HEK293 (cell line): Measurements from ENCODE around the gene CLDN1.

Source experiments
- CTCF ChIP-seq: fragments of 450-650 bp; formaldehyde crosslinking; IDR thresholded peaks from 2 replicates; pipeline ENCODE4 v1.5.1; 2016; ENCODE audit warnings: missing biosample characterization, missing genetic modification characterization
- GLIS1 ChIP-seq: fragments of 450-650 bp; formaldehyde crosslinking; IDR thresholded peaks from 2 replicates; pipeline ENCODE4 v1.5.1; 2016; ENCODE audit warnings: missing biosample characterization, missing genetic modification characterization
- MZF1 ChIP-seq: fragments of 450-650 bp; formaldehyde crosslinking; IDR thresholded peaks from 2 replicates; pipeline ENCODE4 v1.5.1; 2017; ENCODE audit warnings: missing biosample characterization, missing genetic modification characterization, borderline replicate concordance
- PBX3 ChIP-seq: sonication (generic); formaldehyde crosslinking; IDR thresholded peaks from 2 replicates; pipeline ENCODE4 v1.8.1; 2022; ENCODE audit warnings: mild to moderate bottlenecking, moderate library complexity, missing genetic modification reagents
- PRDM4 ChIP-seq: fragments of 450-650 bp; formaldehyde crosslinking; IDR thresholded peaks from 2 replicates; pipeline ENCODE4 v1.5.1; 2017; ENCODE audit warnings: missing biosample characterization, missing genetic modification characterization
- PRDM6 ChIP-seq: fragments of 450-650 bp; formaldehyde crosslinking; IDR thresholded peaks from 2 replicates; pipeline ENCODE4 v1.5.1; 2017; ENCODE audit warnings: missing biosample characterization, missing genetic modification characterization
- REST ChIP-seq: fragments of 450-650 bp; formaldehyde crosslinking; IDR thresholded peaks from 2 replicates; pipeline ENCODE4 v1.5.1; 2016; ENCODE audit warnings: missing biosample characterization, missing genetic modification characterization
- YY1 ChIP-seq: fragments of 450-650 bp; formaldehyde crosslinking; IDR thresholded peaks from 2 replicates; pipeline ENCODE4 v1.5.1; 2018; ENCODE audit warnings: missing biosample characterization, missing genetic modification characterization
- ZBTB48 ChIP-seq: fragments of 450-650 bp; formaldehyde crosslinking; IDR thresholded peaks from 2 replicates; pipeline ENCODE4 v1.5.1; 2016; ENCODE audit warnings: missing biosample characterization, missing genetic modification characterization
- ZFP69B ChIP-seq: fragments of 450-650 bp; formaldehyde crosslinking; IDR thresholded peaks from 2 replicates; pipeline ENCODE4 v1.5.1; 2016; ENCODE audit warnings: missing biosample characterization, missing genetic modification characterization
- ZNF341 ChIP-seq: fragments of 450-650 bp; formaldehyde crosslinking; IDR thresholded peaks from 2 replicates; pipeline ENCODE4; 2016; ENCODE audit warnings: low read depth, missing biosample characterization, missing genetic modification characterization
- ZNF544 ChIP-seq: fragments of 450-650 bp; formaldehyde crosslinking; IDR thresholded peaks from 2 replicates; pipeline ENCODE4 v1.5.0; 2017; ENCODE audit warnings: missing biosample characterization, missing genetic modification characterization
- ZNF704 ChIP-seq: fragments of 450-650 bp; formaldehyde crosslinking; IDR thresholded peaks from 2 replicates; pipeline ENCODE4 v1.5.1; 2016; ENCODE audit warnings: missing biosample characterization, missing genetic modification characterization
- ZSCAN18 ChIP-seq: fragments of 450-650 bp; formaldehyde crosslinking; IDR thresholded peaks from 2 replicates; pipeline ENCODE4 v1.5.1; 2016; ENCODE audit warnings: missing biosample characterization, missing genetic modification characterization

GRCh38 chr3:190266265-190266912, 55.9 kb downstream of the CLDN1 start:
- no peak for TF ChIP-seq PBX3 (CRISPR knock-in tag)
- no peak for TF ChIP-seq CTCF (tag by site-specific recombination)
- TF ChIP-seq PRDM4 (tag by site-specific recombination): no peak
- no peak for TF ChIP-seq ZNF341
- TF ChIP-seq ZBTB48 (tag by site-specific recombination): no peak
- TF ChIP-seq ZNF704: no peak
- TF ChIP-seq ZNF544 (tag by site-specific recombination): no peak
- TF ChIP-seq PRDM6 (tag by site-specific recombination): no peak
- no peak for TF ChIP-seq REST (tag by site-specific recombination)
- no peak for TF ChIP-seq MZF1 (tag by site-specific recombination)
- no peak for TF ChIP-seq ZFP69B (tag by site-specific recombination)
- no peak for TF ChIP-seq YY1 (tag by site-specific recombination)
- TF ChIP-seq GLIS1 (tag by site-specific recombination): no peak
- no peak for TF ChIP-seq ZSCAN18 (tag by site-specific recombination)
